GM12801 (cell line): ENCODE measurements around the gene RGMA.

Experiments
- TF ChIP-seq, protein P1 (sequence below): IDR thresholded peaks from one replicate; pipeline ENCODE4 v1.5.1; 2011; ENCODE audit warnings: control low read depth; ENCODE audit not compliant: insufficient read length; ENCODE audit errors: extremely low read depth

RGMA gene, protein sequence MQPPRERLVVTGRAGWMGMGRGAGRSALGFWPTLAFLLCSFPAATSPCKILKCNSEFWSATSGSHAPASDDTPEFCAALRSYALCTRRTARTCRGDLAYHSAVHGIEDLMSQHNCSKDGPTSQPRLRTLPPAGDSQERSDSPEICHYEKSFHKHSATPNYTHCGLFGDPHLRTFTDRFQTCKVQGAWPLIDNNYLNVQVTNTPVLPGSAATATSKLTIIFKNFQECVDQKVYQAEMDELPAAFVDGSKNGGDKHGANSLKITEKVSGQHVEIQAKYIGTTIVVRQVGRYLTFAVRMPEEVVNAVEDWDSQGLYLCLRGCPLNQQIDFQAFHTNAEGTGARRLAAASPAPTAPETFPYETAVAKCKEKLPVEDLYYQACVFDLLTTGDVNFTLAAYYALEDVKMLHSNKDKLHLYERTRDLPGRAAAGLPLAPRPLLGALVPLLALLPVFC

DNA sequence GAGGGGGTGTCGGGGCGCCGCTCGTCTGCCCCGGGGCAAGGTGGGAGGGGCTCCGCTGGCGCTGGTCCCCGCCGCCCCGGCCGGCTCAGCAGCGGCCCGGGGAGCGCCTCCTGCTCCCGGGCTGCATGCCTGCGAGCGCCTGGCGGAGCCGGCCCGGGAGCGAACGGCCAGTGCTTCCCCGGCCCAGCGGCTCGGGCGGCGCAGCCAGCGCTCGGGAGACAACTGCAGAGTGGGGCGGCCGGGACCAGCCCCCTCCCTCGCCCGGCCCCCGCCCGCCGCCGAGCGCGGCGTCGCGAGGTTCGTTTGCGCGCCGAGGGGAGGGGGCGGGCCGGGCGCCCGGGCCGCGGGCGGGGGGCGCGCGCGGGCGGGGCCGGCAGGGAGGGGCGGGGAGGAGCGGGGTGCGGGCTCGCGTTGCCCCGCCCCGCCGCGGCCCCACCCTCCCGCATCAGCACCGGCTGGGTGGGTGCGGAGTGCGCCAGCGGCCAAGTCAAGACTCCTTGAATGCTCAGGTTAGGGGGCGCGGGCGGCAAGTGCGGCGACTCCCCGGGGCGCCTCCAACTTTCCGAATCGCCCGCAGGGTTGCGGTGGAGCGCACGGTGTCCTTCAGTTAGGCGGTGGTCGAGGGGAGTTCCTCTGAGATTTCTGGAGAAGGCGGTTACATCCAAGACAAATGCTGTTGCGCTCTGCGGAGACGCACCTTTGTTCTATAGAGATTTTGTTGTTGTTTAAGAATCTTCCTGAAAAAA is at the start of gene RGMA:
TSS of gene RGMA (minus strand) at position 231 of the 746 bp plus-strand sequence. CDS start 279 bp downstream, outside the sequence.
- TF ChIP-seq, protein P1, sequence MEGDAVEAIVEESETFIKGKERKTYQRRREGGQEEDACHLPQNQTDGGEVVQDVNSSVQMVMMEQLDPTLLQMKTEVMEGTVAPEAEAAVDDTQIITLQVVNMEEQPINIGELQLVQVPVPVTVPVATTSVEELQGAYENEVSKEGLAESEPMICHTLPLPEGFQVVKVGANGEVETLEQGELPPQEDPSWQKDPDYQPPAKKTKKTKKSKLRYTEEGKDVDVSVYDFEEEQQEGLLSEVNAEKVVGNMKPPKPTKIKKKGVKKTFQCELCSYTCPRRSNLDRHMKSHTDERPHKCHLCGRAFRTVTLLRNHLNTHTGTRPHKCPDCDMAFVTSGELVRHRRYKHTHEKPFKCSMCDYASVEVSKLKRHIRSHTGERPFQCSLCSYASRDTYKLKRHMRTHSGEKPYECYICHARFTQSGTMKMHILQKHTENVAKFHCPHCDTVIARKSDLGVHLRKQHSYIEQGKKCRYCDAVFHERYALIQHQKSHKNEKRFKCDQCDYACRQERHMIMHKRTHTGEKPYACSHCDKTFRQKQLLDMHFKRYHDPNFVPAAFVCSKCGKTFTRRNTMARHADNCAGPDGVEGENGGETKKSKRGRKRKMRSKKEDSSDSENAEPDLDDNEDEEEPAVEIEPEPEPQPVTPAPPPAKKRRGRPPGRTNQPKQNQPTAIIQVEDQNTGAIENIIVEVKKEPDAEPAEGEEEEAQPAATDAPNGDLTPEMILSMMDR, result no peak

DNA sequence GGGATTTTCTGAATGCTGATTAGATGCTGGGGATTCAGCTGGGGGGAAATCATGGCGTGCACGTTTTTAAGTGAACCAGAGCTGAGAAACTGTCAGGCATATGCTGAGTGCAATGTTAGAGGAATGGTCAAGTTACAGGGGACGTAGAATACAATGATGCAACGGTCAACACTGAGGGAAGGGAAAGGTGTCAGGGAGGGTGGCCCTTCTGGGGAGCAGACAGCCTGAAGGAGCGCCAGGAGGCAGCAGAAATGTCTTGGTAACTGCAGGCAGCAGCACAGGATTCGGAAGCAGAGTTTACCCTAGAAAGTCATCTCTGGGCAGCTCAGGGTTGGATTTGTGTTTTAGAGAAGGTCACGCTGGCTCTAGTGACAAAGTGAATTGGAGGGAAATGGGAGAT is 47.6 kb upstream of the RGMA start:
- TF ChIP-seq, protein P1, result no peak

DNA sequence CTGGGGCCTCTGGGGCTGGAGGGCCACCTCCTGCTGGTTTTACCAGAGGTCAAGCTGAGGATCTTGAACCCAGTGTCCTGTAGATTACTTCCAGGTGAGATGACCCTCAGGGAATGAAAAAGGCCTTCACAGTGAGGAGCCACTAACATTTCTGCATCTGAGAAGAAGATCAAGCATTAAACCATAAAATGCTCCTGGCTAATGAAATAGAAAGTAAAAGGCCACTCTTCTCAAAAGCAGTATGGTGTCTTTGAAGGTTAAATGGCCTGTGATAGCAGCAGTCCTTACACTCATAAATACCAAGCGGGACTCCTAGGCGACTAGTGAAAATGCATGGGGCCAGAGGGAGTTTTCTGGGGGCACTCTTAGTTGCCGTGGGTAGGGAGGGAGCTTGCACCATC is 47.0 kb upstream of the RGMA start:
- TF ChIP-seq, protein P1, result no peak

DNA sequence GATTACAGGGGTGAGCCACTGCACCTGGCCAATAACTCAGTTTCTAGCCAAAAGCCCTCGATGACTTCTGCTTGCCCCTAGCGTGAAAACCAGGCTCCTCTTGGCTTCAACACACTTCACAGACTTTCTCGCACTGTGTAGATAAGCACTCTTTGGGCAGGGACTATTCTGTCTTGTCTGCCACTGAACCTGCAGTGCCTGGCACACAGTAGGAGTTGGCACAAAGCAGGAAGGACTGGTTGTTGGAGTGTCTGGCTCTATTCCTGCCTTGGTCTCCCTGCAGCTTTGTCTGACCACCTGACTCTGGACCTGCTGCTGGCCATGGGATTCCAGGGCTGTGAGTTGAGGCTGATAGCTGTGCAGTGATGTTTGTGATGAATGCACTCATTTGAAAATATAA is 46.4 kb upstream of the RGMA start:
- TF ChIP-seq, protein P1, result no peak

DNA sequence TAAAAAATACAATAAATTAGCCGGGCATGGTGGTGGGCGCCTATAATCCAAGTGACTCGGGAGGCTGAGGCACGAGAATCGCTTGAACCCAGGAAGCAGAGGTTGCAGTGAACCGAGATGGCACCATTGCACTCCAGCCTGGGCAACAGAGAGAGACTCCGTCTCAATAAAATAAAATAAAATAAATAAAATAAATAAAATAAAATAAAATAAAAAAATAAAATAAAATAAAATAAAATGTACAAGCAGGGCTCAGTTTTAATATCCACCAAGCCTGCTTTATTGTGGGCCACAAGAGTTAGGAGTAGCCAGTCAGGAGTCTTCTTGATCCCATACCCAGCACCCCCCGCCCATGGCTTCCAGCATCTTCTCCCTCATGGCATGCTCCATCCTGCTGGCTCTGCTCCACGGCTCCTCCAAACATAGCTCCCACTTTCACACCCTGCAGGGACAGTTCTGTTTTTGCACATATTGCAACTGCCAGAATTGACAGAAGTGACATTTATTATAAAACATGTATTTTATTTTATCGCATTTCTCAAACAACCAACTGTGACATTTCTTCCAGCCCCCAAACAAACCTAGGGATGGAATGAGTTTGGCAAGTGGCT is 42.6 kb upstream of the RGMA start:
- TF ChIP-seq, protein P1, result no peak

DNA sequence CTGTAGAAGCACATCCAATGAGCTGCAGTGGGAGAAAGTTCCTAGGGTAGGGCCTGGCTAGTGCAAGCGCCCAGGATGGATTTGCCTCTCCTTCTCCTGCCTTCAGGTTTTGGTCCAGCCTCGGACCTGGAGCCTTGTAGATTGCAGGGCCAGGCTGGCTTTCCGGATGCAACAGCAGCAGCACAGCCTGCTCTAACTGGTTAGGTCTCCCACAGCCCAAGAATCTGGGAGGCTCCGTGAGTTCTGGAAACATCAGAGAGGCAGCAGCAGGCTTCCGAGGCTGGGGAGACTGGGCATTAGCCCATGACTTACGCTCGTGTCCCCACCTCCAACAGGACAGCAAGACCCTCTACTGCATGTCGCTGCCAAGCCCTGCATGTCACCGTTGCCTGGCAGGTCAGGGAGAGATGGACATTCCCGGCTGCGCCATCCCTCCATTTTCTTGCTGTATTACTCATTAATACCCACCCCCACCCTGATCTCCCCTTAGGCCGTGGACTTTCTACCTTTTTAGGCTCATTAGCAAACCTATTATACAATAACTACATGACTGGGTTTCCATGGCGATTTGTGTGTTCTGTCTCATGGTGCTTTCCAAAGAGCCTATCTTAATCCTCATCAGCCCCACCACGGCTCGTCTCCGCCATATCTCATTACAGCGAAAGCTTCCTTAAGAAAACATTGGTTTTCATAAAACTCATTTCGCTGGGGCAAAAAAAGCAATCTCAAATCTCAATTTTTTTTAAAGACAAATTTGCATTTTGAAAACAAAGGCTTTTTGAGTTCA is 40.9 kb upstream of the RGMA start:
- TF ChIP-seq, protein P1, result no peak
